HG03520 (cell line): ENCODE measurements around the gene RASSF7.
"Not testable (repeated sequence)": the region's sequence is repeated elsewhere in the genome, so short reads cannot be mapped to it uniquely, and the experiment has no call there.

Experiments
- ATAC-seq: cut with Tn5 transposase; IDR thresholded peaks from one replicate; pipeline ENCODE4 v1.9.1; 2021; ENCODE audit warnings: mild to moderate bottlenecking, moderate library complexity; ENCODE audit not compliant: unreplicated experiment

The RASSF7 gene

GRCh38 chr11:563812-564578 lies 3.2 kb downstream of the RASSF7 start:
- no peak for ATAC-seq

GRCh38 chr11:565921-566509 lies 5.2 kb downstream of the RASSF7 start:
- ATAC-seq: no peak

- ATAC-seq: no peak
Observed at GRCh38 chr11:567011-567628, 6.3 kb downstream of the RASSF7 start.

- ATAC-seq: no peak
Observed at GRCh38 chr11:567629-568292, 7.0 kb downstream of the RASSF7 start.

- ATAC-seq: peak; percentile 83
Observed at GRCh38 chr11:568306-569157, 7.8 kb downstream of the RASSF7 start.

- no peak for ATAC-seq
Observed at GRCh38 chr11:569158-569885, 8.6 kb downstream of the RASSF7 start.

GRCh38 chr11:571802-572185 lies 11.0 kb downstream of the RASSF7 start:
- no peak for ATAC-seq

GRCh38 chr11:573146-573759 lies 12.5 kb downstream of the RASSF7 start:
- no peak for ATAC-seq

GRCh38 chr11:574031-574570 lies 13.3 kb downstream of the RASSF7 start:
- ATAC-seq: not testable (repeated sequence)

- ATAC-seq: no peak
Observed at GRCh38 chr11:574632-575312, 14.0 kb downstream of the RASSF7 start.

GRCh38 chr11:575313-575995 lies 14.7 kb downstream of the RASSF7 start:
- no peak for ATAC-seq

GRCh38 chr11:575996-576768 lies 15.4 kb downstream of the RASSF7 start, which contains the start of gene PHRF1:
TSS of gene PHRF1 (plus strand) at chr11:576470. CDS start at chr11:581513, 5,043 bp downstream.
- peak; percentile 80 for ATAC-seq

GRCh38 chr11:576811-577610 lies 16.2 kb downstream of the RASSF7 start:
- ATAC-seq: no peak

- ATAC-seq: no peak
Observed at GRCh38 chr11:577611-577894, 16.8 kb downstream of the RASSF7 start.

GRCh38 chr11:578276-579035 lies 17.7 kb downstream of the RASSF7 start:
- no peak for ATAC-seq
